ENCODE results near the gene RDH12.

DNA sequence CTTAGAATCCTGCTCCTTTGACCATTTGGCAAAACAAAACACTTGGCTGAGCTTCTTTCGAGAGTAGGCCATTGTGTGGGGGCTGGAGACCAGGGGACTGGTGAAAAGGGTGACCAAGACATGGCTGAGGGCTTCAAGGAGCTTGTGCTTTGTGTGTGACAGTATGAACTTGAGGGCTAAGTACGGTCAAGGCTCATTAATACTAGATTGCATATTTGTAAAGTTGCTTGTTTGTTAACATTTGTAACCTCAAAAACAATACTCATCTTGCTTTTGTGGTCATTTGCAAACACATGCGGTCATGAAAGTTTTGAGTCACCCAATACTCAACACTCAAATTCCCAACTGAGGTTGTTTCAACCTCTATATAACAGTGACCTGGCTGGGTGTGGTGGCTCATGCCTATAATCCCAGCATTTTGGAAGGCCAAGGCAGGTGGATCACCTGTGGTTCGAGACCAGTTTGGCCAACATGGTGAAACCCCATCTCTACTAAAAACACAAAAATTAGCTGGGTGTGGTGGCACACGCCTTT, 72.2 kb downstream of the RDH12 start:
- TF ChIP-seq, protein P1, sequence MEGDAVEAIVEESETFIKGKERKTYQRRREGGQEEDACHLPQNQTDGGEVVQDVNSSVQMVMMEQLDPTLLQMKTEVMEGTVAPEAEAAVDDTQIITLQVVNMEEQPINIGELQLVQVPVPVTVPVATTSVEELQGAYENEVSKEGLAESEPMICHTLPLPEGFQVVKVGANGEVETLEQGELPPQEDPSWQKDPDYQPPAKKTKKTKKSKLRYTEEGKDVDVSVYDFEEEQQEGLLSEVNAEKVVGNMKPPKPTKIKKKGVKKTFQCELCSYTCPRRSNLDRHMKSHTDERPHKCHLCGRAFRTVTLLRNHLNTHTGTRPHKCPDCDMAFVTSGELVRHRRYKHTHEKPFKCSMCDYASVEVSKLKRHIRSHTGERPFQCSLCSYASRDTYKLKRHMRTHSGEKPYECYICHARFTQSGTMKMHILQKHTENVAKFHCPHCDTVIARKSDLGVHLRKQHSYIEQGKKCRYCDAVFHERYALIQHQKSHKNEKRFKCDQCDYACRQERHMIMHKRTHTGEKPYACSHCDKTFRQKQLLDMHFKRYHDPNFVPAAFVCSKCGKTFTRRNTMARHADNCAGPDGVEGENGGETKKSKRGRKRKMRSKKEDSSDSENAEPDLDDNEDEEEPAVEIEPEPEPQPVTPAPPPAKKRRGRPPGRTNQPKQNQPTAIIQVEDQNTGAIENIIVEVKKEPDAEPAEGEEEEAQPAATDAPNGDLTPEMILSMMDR (IDR thresholded peaks at IDR 0.05): no peak
- TF ChIP-seq EP300 (IDR thresholded peaks at IDR 0.05): no peak

All from suprapubic skin (tissue), 3 donors.